Astrocyte of the spinal cord (primary cell): ENCODE measurements around the gene ALDH1L1.

ENCODE experiments used
- DNase-seq: peaks from one replicate; pipeline ENCODE4 v3.0.0; 2011; ENCODE audit warnings: low read depth, low spot score
- H3K4me3 ChIP-seq: 2 replicates; pipeline ENCODE4 v1.5.1; 2011; ENCODE audit warnings: low read depth, mild to moderate bottlenecking, low read length, moderate library complexity
- in situ Hi-C: cut with HindIII; loops from 2 replicates; pipeline ENCODE4 v1.10.0; 2017; ENCODE audit warnings: low sequenced_read_pairs
- TF ChIP-seq, protein P1 (sequence below): IDR thresholded peaks from 2 replicates; pipeline ENCODE4 v1.5.1; 2012; ENCODE audit warnings: low read depth, mild to moderate bottlenecking, low read length, inconsistent platforms

ALDH1L1 gene

DNA sequence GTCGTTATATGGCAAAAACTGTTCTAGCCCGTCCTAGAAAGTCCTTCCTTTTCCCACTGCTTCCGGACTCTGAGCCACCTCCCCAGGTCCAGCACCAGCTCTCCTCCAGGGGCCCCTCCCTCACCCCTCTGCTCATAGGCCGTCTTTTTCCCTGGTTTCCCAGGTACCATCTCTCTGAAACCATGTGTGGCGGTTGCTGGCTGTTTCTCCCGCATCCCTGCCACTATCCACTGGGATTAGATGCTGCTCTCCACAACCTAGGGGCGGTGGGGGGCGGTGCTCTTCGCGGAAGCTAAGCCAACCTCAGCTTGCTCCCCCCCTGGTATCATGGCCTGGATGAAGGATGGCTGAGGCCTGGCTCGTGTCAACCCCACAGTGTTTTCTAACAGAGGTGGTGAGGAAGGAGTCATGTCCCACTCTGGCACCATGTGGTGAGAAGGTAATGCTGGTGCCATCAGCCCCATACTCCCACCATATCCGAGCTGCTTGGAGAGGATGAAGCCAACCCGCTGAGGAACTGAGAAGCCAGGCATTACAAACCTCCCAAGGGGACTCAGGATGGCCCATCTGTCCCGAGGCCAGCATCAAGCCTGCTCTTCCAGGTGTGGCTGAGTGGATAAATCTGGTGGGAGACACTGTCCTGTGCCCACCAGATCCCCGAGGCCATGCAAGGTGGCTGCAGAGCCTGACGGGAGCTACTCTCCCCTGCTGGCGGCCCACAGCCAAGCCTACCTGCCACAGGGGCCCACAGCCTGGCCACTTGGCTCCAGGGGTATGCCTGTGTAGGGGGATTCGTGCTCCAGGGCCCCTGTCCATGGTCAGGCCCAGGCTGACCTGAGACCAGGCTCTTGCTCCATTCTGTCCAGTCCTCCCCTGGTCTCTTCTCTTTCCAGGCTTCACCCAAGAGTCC is 68.6 kb downstream of the ALDH1L1 start:
- in situ Hi-C loops, result no loop called here

DNA sequence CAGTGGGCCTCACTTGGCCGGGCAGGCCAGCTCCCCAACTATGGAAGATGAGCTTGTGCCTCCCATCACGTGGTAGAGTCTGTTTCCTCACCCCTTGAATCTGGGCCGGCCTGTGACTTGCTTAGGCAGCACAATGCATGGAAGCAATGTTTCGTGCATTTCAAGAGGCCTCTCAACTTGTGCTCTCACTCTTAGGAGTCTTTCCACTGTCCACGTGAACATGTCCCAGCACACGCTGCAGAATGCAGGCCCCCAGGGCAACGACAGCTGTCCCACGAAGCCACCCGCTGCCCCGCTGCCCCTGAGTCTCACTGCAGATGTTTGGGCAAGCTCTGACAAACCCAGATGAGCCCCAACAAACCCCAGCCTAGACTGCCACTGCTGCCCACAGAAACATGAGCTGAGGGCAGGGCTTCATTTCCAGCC is 69.2 kb downstream of the ALDH1L1 start:
- in situ Hi-C loops, result no loop called here
- DNase-seq, result no peak
- TF ChIP-seq, protein P1, sequence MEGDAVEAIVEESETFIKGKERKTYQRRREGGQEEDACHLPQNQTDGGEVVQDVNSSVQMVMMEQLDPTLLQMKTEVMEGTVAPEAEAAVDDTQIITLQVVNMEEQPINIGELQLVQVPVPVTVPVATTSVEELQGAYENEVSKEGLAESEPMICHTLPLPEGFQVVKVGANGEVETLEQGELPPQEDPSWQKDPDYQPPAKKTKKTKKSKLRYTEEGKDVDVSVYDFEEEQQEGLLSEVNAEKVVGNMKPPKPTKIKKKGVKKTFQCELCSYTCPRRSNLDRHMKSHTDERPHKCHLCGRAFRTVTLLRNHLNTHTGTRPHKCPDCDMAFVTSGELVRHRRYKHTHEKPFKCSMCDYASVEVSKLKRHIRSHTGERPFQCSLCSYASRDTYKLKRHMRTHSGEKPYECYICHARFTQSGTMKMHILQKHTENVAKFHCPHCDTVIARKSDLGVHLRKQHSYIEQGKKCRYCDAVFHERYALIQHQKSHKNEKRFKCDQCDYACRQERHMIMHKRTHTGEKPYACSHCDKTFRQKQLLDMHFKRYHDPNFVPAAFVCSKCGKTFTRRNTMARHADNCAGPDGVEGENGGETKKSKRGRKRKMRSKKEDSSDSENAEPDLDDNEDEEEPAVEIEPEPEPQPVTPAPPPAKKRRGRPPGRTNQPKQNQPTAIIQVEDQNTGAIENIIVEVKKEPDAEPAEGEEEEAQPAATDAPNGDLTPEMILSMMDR, result no peak
- no peak overlapping the region for H3K4me3 ChIP-seq

More for the DNA sequence above, 68.6 kb downstream of the ALDH1L1 start:
- H3K4me3 ChIP-seq, result no peak overlapping the region
- DNase-seq, result no peak
- TF ChIP-seq, protein P1, result no peak

GRCh38 chr3:126110431-126111125 is 69.8 kb downstream of the ALDH1L1 start:
- DNase-seq, result no peak
- H3K4me3 ChIP-seq, result no peak overlapping the region
- in situ Hi-C loops, result no loop called here
- TF ChIP-seq, protein P1, result no peak

GRCh38 chr3:126109880-126110235 is 70.5 kb downstream of the ALDH1L1 start:
- in situ Hi-C loops, result no loop called here
- TF ChIP-seq, protein P1, result no peak
- no peak for DNase-seq
- H3K4me3 ChIP-seq, result no peak overlapping the region

DNA sequence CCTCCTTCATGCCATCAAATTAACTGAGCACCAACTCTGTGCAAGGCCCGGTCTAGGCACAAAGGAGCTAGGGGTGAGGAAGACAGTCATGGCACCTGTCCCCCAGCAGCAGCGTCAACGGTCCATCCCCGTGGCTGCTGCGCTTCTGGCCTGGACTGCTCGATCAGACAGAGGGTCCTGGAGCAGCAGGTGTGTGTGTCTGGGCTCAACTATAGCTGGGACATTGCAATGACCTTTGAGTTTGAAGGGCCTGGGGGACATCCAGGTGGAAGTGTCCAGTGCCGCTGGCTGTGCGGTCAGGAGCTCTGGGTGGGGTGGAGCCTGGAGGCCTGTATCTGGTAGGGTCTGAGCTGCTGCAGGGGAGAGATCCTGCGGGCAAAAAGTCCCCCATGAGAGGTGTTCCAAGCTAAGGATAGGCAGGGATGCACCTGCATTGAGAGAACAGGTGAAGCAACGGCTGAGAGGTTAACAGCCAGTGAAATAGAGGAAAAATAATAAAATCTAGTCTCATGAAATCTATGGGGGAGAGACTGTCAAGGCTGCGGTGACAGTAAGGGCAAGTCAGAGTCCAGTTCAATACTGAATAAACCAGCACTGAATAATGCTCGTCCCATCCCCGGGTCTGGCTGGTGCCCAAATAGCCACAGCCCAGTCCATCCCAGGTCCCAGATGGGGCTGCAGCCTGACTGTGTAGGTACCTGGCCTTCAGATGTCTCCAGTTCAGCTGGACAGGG is 71.1 kb downstream of the ALDH1L1 start:
- TF ChIP-seq, protein P1, result no peak
- no peak for DNase-seq
- no peak overlapping the region for H3K4me3 ChIP-seq
- in situ Hi-C loops, result no loop called here

- DNase-seq, result no peak
- TF ChIP-seq, protein P1, result no peak
- in situ Hi-C loops, result no loop called here
- H3K4me3 ChIP-seq, result no peak overlapping the region
Measured at GRCh38 chr3:126108676-126109050, 71.7 kb downstream of the ALDH1L1 start.
